CD14-positive monocyte (primary cell): ENCODE measurements around the gene HECTD4. TPM values are rescaled to one million over a fixed set of nuclear protein-coding genes. Genes with fewer than 3 reads are reported as not detected.

Experiments
- DNase-seq, 3 donors: peaks; one replicate each; pipeline ENCODE4 v3.0.0-alpha.2; 2011 to 2022
- H2AFZ ChIP-seq: 2 replicates; pipeline ENCODE4 v1.6.0; 2012; ENCODE audit warnings: mild to moderate bottlenecking, low read depth, low read length, inconsistent platforms; ENCODE audit not compliant: insufficient read depth, poor library complexity, severe bottlenecking
- H3K27ac ChIP-seq, 2 donors: 1 replicate in 1 of 2; 2 replicates in 1 of 2; pipeline ENCODE4 v1.5.1; 2012 to 2013; ENCODE audit warnings: low read length in 2 of 2, control low read depth in 1 of 2, inconsistent platforms in 1 of 2, low read depth in 1 of 2, mild to moderate bottlenecking in 1 of 2
- H3K27me3 ChIP-seq, 2 donors: one replicate each; pipeline versions ENCODE4 v1.6.0 to v1.6.1; 2011 to 2013; ENCODE audit warnings: low read length in 2 of 2; ENCODE audit not compliant: control insufficient read depth in 2 of 2, insufficient read depth in 2 of 2
- H3K36me3 ChIP-seq, 2 donors: replicated peaks in 1 of 2; 1 replicate in 1 of 2; 2 replicates in 1 of 2; pipeline versions ENCODE4 v1.5.1 to v1.6.1; 2012 to 2013; ENCODE audit warnings: low read length in 2 of 2, control low read depth in 1 of 2, inconsistent platforms in 1 of 2, mild to moderate bottlenecking in 1 of 2; ENCODE audit not compliant: insufficient read depth in 2 of 2, control insufficient read depth in 1 of 2
- H3K4me1 ChIP-seq, 2 donors: 1 replicate in 1 of 2; 2 replicates in 1 of 2; pipeline versions ENCODE4 v1.5.1 to v1.6.1; 2012 to 2013; ENCODE audit warnings: low read length in 2 of 2, control low read depth in 1 of 2, inconsistent platforms in 1 of 2, mild to moderate bottlenecking in 1 of 2, moderate library complexity in 1 of 2; ENCODE audit not compliant: insufficient read depth in 2 of 2, control insufficient read depth in 1 of 2
- H3K4me2 ChIP-seq: replicated peaks from 2 replicates; pipeline ENCODE3; 2012; ENCODE audit warnings: low read length, moderate library complexity, mild to moderate bottlenecking; ENCODE audit not compliant: poor library complexity, severe bottlenecking; ENCODE audit errors: extremely low read depth
- H3K4me3 ChIP-seq, 3 experiments: fragments of 200-600 bp in 1 of 3; sonication (generic) in 1 of 3; replicated peaks in 1 of 3; 1 replicate in 2 of 3; 2 replicates in 1 of 3; pipeline ENCODE4 v1.5.1; 2011 to 2013; ENCODE audit warnings: low read length in 3 of 3, mild to moderate bottlenecking in 3 of 3, control low read depth in 2 of 3, low read depth in 2 of 3, inconsistent platforms in 1 of 3, moderate library complexity in 1 of 3
- H3K79me2 ChIP-seq: 2 replicates; pipeline ENCODE4 v1.6.0; 2012; ENCODE audit warnings: mild to moderate bottlenecking, control low read depth, inconsistent platforms, low read length, moderate library complexity; ENCODE audit not compliant: insufficient read depth
- H3K9ac ChIP-seq: 2 replicates; pipeline ENCODE4 v1.6.0; 2017; ENCODE audit warnings: low read length, mild to moderate bottlenecking; ENCODE audit not compliant: insufficient read depth, poor library complexity, severe bottlenecking
- H3K9me3 ChIP-seq, 2 donors: replicated peaks in 1 of 2; 1 replicate in 1 of 2; 2 replicates in 1 of 2; pipeline versions ENCODE4 v1.5.1 to v1.6.1; 2012 to 2013; ENCODE audit warnings: low read length in 2 of 2, control low read depth in 1 of 2; ENCODE audit not compliant: control insufficient read depth in 1 of 2, insufficient read depth in 1 of 2
- H4K20me1 ChIP-seq: 2 replicates; pipeline ENCODE4 v1.6.0; 2012; ENCODE audit warnings: mild to moderate bottlenecking, low read length, control low read depth, moderate library complexity; ENCODE audit not compliant: insufficient read depth
- H3K27ac Mint-ChIP-seq, 7 donors: one replicate each; pipeline ENCODE4 v1.8.0; 2020; ENCODE audit warnings: mild to moderate bottlenecking in 7 of 7, mixed read lengths in 7 of 7, moderate library complexity in 6 of 7, inconsistent platforms in 2 of 7
- H3K27me3 Mint-ChIP-seq, 3 donors: one replicate each; pipeline ENCODE4 v1.8.0; 2021 to 2022; ENCODE audit warnings: low read depth in 3 of 3, mild to moderate bottlenecking in 3 of 3, mixed read lengths in 3 of 3, moderate library complexity in 3 of 3, inconsistent platforms in 1 of 3
- H3K36me3 Mint-ChIP-seq, 2 donors: one replicate each; pipeline ENCODE4 v1.8.0; 2020; ENCODE audit warnings: mixed read lengths in 2 of 2, inconsistent platforms in 1 of 2, mild to moderate bottlenecking in 1 of 2
- H3K4me1 Mint-ChIP-seq: one replicate; pipeline ENCODE4 v1.8.0; 2020; ENCODE audit warnings: mild to moderate bottlenecking, mixed read lengths
- H3K4me3 Mint-ChIP-seq, 2 donors: one replicate each; pipeline ENCODE4 v1.8.0; 2020; ENCODE audit warnings: mild to moderate bottlenecking in 2 of 2, mixed read lengths in 2 of 2, moderate library complexity in 1 of 2
- H3K9me3 Mint-ChIP-seq, 7 donors: one replicate each; pipeline ENCODE4 v1.8.0; 2020 to 2022; ENCODE audit warnings: mixed read lengths in 7 of 7, mild to moderate bottlenecking in 6 of 7, moderate library complexity in 6 of 7, inconsistent platforms in 2 of 7
- CTCF ChIP-seq: fragments of 200-600 bp; IDR thresholded peaks from one replicate; pipeline ENCODE4 v1.8.0; 2022; ENCODE audit warnings: antibody characterized with exemption, mild to moderate bottlenecking
- WGBS: methylation state at CpG from one replicate; pipeline ENCODE4 v1.1.5; 2013; ENCODE audit warnings: missing lambda C conversion rate; ENCODE audit not compliant: insufficient coverage; 5-methylcytosine and 5-hydroxymethylcytosine counted together
- intact Hi-C, 2 donors: fragments of 100-400 bp; cut with micrococcal nuclease; formaldehyde crosslinking; loops; one replicate each; pipeline versions ENCODE4 v1.15.0 to v1.15.1; 2023
- polyA plus RNA-seq, 3 donors: library from polyadenylated mRNA; depleted of rRNA in 1 of 3; unstranded in 2 of 3; stranded (reverse) in 1 of 3; fragments of 300-500 nt in 2 of 3; fragments of >200 nt in 1 of 3; fragmentation: Illumina TruSeq in 2 of 3; gene quantifications; 1 replicate in 2 of 3; 2 replicates in 1 of 3; pipeline ENCODE4 v1.2.3, GENCODE V29; 2012 to 2021

Gene HECTD4
- polyA plus RNA-seq, 3 donors = 0.73 to 18.3 (median 2.4) TPM

GRCh38 chr12:112196196-112196875 lies 185.9 kb downstream of the HECTD4 start:
- Histone ChIP-seq H3K79me2 (no peaks in the 10 kb centered on the region), H3K36me3 (peaks cover 74 to 99% of the 10 kb centered on the region in 2 donors), H3K9ac (no peak overlapping the region), H3K27ac (no peak overlapping the region), H3K4me2 (no peak overlapping the region), H3K9me3 (no peaks in the 10 kb centered on the region), H4K20me1 (no peaks in the 10 kb centered on the region), H3K4me3 (no peak overlapping the region), H3K4me1 (no peaks in the 10 kb centered on the region), H3K27me3 (no peaks in the 10 kb centered on the region), H2AFZ (no peak overlapping the region)
- TF ChIP-seq CTCF = no peak
- Mint-ChIP-seq H3K9me3 (no peaks in the 10 kb centered on the region), H3K27me3 (no peaks in the 10 kb centered on the region), H3K4me3 (no peak overlapping the region), H3K4me1 (no peaks in the 10 kb centered on the region), H3K36me3 (peaks cover 73 to 93% of the 10 kb centered on the region in 2 donors), H3K27ac (peak overlapping the region in 1 of 7 donors; percentile 56)
- WGBS = 100% methylated on average over 5 of the region's 9 CpGs
- DNase-seq = no peak
- intact Hi-C loops = no loop called here

GRCh38 chr12:112194601-112195247 lies 187.5 kb downstream of the HECTD4 start:
- Mint-ChIP-seq H3K36me3 (peaks cover 70 to 85% of the 10 kb centered on the region in 2 donors), H3K4me1 (peaks cover 12% of the 10 kb centered on the region), H3K4me3 (no peak overlapping the region), H3K27ac (peak overlapping the region in 1 of 7 donors; percentile 53), H3K9me3 (no peaks in the 10 kb centered on the region), H3K27me3 (no peaks in the 10 kb centered on the region)
- Histone ChIP-seq H3K9me3 (no peaks in the 10 kb centered on the region), H2AFZ (no peak overlapping the region), H3K27ac (no peak overlapping the region), H3K36me3 (peaks cover 64 to 92% of the 10 kb centered on the region in 2 donors), H3K4me2 (no peak overlapping the region), H3K4me1 (peaks cover 8 to 14% of the 10 kb centered on the region in 2 donors), H3K27me3 (no peaks in the 10 kb centered on the region), H3K4me3 (no peak overlapping the region), H3K9ac (no peak overlapping the region), H3K79me2 (no peaks in the 10 kb centered on the region), H4K20me1 (no peaks in the 10 kb centered on the region)
- 97% methylated on average over 19 of the region's 20 CpGs for WGBS
- TF ChIP-seq CTCF = no peak
- intact Hi-C loops = no loop called here
- no peak for DNase-seq
